ENCODE results near the gene WSCD1.

DNA sequence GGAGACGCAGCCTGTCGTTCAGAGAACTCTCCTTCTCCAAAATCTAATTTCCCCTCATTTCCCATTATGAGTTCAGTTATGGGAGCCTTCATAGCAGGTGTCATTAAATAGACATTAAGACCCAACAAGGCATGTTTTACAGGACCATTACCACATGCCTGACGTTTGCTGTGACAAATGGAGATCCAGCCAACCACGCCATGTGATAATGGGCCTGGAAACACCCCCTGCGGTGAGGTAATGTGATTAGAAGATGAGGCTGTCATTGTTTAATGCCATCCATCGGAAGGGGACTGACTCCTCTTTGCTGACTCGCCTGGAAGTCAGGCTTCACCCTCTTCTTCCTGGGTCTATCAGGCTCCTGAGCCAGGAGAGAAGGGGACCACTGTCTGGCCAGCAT, 76.9 kb downstream of the WSCD1 start:
- TF ChIP-seq, protein P1, sequence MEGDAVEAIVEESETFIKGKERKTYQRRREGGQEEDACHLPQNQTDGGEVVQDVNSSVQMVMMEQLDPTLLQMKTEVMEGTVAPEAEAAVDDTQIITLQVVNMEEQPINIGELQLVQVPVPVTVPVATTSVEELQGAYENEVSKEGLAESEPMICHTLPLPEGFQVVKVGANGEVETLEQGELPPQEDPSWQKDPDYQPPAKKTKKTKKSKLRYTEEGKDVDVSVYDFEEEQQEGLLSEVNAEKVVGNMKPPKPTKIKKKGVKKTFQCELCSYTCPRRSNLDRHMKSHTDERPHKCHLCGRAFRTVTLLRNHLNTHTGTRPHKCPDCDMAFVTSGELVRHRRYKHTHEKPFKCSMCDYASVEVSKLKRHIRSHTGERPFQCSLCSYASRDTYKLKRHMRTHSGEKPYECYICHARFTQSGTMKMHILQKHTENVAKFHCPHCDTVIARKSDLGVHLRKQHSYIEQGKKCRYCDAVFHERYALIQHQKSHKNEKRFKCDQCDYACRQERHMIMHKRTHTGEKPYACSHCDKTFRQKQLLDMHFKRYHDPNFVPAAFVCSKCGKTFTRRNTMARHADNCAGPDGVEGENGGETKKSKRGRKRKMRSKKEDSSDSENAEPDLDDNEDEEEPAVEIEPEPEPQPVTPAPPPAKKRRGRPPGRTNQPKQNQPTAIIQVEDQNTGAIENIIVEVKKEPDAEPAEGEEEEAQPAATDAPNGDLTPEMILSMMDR (IDR thresholded peaks at IDR 0.05), result no peak
- TF ChIP-seq POLR2A (IDR thresholded peaks at IDR 0.05), result no peak

Data from testis (tissue), 2 donors.